Mucosa of descending colon (tissue), 3 donors: ENCODE results near the gene KDM2B. TPM values are rescaled to one million over a fixed set of nuclear protein-coding genes. Genes with fewer than 3 reads are reported as not detected.

Experiments used
- ATAC-seq: fragments of 200-7000 bp; cut with Tn5 transposase; one replicate; pipeline ENCODE4 v1.9.1; 2020; ENCODE audit warnings: mild to moderate bottlenecking, moderate library complexity
- DNase-seq, 3 donors: peaks; one replicate each; pipeline ENCODE4 v3.0.0-alpha.2; 2020
- H3K36me3 ChIP-seq: fragments of 200-600 bp; one replicate; pipeline ENCODE4 v1.8.0; 2021; ENCODE audit warnings: low read depth, mild to moderate bottlenecking
- H3K4me1 ChIP-seq: fragments of 200-600 bp; one replicate; pipeline ENCODE4 v1.8.0; 2021; ENCODE audit warnings: low read depth, mild to moderate bottlenecking
- H3K4me3 ChIP-seq: fragments of 200-600 bp; one replicate; pipeline ENCODE4 v1.8.0; 2021; ENCODE audit warnings: mild to moderate bottlenecking
- H3K9me3 ChIP-seq: fragments of 200-600 bp; one replicate; pipeline ENCODE4 v1.8.0; 2021; ENCODE audit warnings: mild to moderate bottlenecking
- CTCF ChIP-seq: fragments of 200-600 bp; IDR thresholded peaks from one replicate; pipeline ENCODE4 v1.8.0; 2022; ENCODE audit warnings: antibody characterized with exemption, mild to moderate bottlenecking
- intact Hi-C, 2 donors: fragments of 100-400 bp; cut with DNase I in 1 of 2; cut with micrococcal nuclease in 1 of 2; formaldehyde crosslinking; loops; one replicate each; pipeline versions ENCODE4 v1.11.0 to v1.11.1; 2022; cut with DNase I, micrococcal nuclease
- total RNA-seq, 3 donors: library from RNA; stranded (reverse); fragmentation: NEBNext Ultra II Directional in 2 of 3; extraction: Animal tissue kit (Norgen Biotek cat#: 25700) in 2 of 3; gene quantifications; one replicate each; pipeline versions ENCODE4 v1.2.1 to v1.2.4, GENCODE V29; 2021 to 2023
- donor health status: DM: no; HTN: no; CAD: no; lungs with moderate emphysema.
- donor health status: DM: no; HTN: no; CAD: no.
- donor health status: DM: no; HTN: yes; CAD: no.

Gene KDM2B
- total RNA-seq, 3 donors from 2014 or later, result 17.9 to 24.5 (median 18.3) TPM

DNA sequence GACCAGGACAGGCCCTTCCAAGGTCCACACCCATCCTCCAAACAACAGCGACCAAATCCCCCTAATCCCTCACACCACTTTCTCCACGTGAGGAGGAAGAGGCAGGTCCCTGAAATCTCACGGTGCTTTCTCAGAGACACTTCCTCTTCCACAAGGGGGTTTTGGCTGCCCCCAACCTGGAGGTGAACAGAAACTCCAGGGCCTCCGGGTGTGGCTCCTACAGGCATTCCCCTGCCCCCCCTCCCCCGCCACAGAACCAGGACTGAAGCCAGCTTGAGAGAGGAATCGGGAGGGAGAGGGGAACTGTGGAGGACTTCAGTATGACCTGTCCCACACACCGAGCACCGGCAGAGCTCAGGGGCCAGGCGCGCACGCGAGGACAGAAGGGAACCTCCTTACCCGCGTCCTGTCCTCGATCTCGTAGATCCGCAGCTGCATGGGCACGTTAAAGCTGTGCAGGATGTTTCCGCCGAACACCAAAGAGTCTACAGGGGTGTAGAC lies 60.2 kb downstream of the KDM2B start:
- H3K36me3 ChIP-seq, result no peaks in the 10 kb centered on the region
- ATAC-seq, result no peak
- H3K9me3 ChIP-seq, result no peaks in the 10 kb centered on the region
- no peak for DNase-seq
- no peak for TF ChIP-seq CTCF
- H3K4me3 ChIP-seq, result no peak overlapping the region
- intact Hi-C loops, result no loop called here
- H3K4me1 ChIP-seq, result no peaks in the 10 kb centered on the region

- no peak for TF ChIP-seq CTCF
- intact Hi-C loops, result no loop called here
- DNase-seq (no peak), ATAC-seq (no peak)
- no peaks in the 10 kb centered on the region for H3K9me3 ChIP-seq
- no peak overlapping the region for H3K4me3 ChIP-seq
- H3K4me1 ChIP-seq, result no peaks in the 10 kb centered on the region
- no peaks in the 10 kb centered on the region for H3K36me3 ChIP-seq
These were observed 60.7 kb downstream of the KDM2B start for GRCh38 chr12:121520119-121520518.

- no peak for TF ChIP-seq CTCF
- Histone ChIP-seq H3K4me3 (no peak overlapping the region), H3K36me3 (no peaks in the 10 kb centered on the region), H3K4me1 (no peaks in the 10 kb centered on the region), H3K9me3 (no peaks in the 10 kb centered on the region)
- intact Hi-C loops, result no loop called here
- DNase-seq (no peak), ATAC-seq (no peak)
These were observed 61.6 kb downstream of the KDM2B start for GRCh38 chr12:121519227-121519626.

GRCh38 chr12:121518656-121519055 lies 62.2 kb downstream of the KDM2B start:
- TF ChIP-seq CTCF, result no peak
- intact Hi-C loops, result no loop called here
- no peak for DNase-seq
- Histone ChIP-seq H3K4me3 (no peak overlapping the region), H3K4me1 (no peaks in the 10 kb centered on the region), H3K36me3 (no peaks in the 10 kb centered on the region), H3K9me3 (no peaks in the 10 kb centered on the region)
- ATAC-seq, result no peak

- intact Hi-C loops, result no loop called here
- Histone ChIP-seq H3K36me3 (no peaks in the 10 kb centered on the region), H3K4me3 (no peak overlapping the region), H3K9me3 (no peaks in the 10 kb centered on the region), H3K4me1 (no peaks in the 10 kb centered on the region)
- ATAC-seq, result no peak
- no peak for TF ChIP-seq CTCF
- DNase-seq, result no peak
These were observed 64.3 kb downstream of the KDM2B start for GRCh38 chr12:121516437-121517011.

DNA sequence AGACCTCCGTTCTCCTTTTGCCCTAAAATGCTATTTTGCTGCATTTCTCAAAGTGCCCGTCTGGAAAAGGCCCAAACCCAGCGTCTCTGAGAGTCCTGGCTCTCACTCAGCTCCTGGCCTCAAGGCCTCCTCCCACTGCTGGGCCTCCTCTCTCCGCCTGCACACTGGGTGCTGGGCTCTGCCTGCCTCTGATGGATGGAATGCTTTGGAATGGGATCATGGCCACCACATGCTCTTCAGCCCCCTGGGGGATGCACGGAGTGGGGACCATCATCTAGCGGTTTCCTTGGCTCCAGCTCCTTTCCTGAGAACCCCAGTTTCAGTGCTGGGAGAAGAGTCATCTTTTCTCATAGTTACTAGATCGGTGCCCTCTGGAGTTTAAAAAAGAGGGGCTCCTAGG lies 65.2 kb downstream of the KDM2B start:
- no peak for TF ChIP-seq CTCF
- Histone ChIP-seq H3K4me1 (no peaks in the 10 kb centered on the region), H3K9me3 (no peaks in the 10 kb centered on the region), H3K36me3 (no peaks in the 10 kb centered on the region), H3K4me3 (no peak overlapping the region)
- ATAC-seq (no peak), DNase-seq (no peak)
- intact Hi-C loops, result no loop called here
